Activated T-cell treated with anti-CD3 and anti-CD28 coated beads for 48 hours (primary cell): ENCODE measurements around the gene ZNF683.
"Not testable (repeated sequence)": the region's sequence is repeated elsewhere in the genome, so short reads cannot be mapped to it uniquely, and the experiment has no call there.

Source experiments
- DNase-seq: peaks from one replicate; pipeline ENCODE4 v3.0.0-alpha.2; 2020; ENCODE audit warnings: low read depth

The ZNF683 gene

DNA sequence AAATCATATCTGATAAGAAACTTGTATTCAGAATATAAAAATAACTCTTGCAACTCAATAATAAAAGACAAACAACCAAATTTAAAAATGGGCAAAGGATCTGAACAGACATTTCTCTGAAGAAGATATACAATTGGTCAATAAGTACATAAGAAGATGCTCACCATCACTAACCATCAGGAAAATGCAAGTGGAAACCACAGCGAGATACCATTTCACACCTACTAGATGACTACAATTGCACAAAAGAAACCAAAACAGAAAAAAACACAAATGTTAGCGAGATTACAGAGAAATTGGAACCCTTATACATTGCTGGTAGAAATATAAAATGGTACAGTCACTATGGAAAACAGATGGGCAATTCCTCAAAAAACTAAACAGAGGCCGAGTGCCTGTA is 11.5 kb upstream of the ZNF683 start:
- DNase-seq, result no peak

DNA sequence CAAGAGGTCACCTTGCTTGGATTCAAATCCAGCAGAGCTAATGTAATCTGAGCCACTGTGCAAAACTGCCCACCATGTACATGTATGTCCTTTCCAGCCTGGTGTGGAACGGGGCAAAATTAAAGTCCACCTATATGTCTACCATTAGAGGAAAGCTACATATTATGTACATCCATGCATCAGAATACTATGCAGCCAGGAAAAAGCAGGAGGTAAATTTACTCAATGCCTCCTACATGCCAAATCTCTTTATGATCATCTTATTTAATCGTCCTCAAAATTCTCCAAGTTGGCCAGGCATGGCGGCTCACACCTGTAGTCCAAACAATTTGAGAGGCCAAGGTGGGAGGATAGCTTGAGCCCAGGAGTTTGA is 6.3 kb upstream of the ZNF683 start:
- no peak for DNase-seq

DNA sequence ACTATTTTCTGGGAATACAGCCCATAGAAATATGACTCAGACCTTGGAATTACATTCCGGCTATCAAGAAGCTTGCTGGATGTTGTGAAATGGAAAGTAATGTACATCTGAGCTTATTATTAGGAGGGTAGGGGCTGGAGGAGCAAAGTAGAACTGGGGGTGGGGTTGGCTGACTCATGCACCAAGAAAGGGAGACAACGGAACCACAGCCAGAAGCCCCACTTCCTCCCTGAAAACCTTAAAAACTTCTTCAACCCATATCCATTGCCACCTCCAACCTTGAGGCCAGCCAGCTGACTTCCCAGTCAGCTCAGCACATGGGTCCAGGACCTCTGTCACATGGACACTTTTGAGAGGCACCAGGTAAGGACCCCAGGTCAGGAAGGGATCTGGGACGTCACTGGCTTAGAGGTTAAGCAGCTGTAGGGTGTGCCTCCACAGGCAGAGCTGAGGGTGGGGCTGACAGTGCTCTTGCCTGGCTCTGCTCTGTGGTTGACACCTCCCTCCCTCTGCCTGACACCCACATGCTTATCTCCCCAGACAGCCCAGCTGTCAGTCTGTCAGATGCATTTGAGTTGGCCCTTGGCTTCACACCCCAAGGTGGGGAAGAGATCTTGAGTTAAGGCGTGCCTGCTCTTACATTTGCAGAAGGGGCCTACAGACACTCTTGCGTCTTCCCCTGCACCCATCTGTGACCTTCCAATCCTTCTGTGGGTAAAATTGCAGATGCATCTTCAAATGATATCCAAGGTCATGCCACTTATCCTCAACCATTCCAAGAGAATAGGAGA is 5.7 kb upstream of the ZNF683 start:
- peak; percentile 63 for DNase-seq

DNA sequence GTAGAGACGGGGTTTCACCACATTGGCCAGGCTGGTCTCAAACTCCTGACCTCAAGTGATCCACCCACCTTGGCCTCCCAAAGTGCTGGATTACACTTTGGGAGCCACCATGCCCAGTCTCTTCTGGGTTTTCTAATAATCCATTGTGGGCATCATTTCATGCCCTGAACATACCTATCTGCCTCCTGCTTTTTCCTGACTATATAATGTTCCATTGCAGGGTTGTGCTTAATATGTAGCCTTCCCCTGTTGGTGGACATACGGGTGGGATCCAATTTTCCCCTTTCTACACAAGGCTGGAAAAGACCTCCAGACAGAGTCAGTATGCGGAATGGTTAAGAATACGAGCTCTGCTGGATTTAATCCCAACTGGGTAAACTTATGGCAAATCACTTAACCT is 3.5 kb upstream of the ZNF683 start:
- no peak for DNase-seq

DNA sequence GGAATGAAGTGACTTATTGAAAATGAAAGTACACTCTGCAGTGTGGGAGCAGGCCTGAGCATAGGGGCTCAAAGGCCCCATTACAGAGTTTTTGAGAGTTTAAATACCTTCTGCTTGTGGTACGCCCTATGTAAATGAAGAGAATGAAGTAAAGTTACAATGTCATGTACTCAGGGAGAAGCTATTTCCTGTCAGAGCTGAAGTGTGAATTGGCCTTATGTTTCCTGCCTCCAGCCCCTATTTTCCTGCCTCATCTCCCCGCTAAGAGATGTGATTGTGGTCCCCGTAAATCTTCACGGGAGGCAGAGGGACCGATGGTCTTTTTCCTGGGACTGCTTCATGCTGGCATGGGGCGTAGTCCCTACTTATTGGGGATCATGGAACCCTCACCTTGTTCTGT is 2.5 kb upstream of the ZNF683 start:
- DNase-seq, result no peak

DNA sequence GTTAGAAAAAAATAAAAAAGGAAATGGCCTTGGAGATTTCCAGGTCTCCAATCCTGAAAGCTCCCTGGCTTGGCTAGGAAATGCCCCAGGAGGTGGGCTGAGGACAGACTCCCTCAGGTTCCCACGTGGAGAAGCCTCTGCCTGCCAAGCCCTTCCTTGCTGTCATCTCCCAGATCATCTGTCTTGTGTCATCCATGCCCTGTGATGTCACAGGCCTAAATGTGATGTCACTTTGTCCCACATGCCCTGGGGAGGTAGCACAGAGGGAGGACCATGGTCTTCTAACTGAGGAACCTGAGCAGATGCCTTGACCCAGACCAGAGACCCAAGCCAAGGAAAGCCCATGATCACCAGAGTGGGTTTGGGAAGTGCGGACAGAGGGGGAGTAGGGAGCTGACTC is 1.8 kb upstream of the ZNF683 start:
- not testable (repeated sequence) for DNase-seq

DNA sequence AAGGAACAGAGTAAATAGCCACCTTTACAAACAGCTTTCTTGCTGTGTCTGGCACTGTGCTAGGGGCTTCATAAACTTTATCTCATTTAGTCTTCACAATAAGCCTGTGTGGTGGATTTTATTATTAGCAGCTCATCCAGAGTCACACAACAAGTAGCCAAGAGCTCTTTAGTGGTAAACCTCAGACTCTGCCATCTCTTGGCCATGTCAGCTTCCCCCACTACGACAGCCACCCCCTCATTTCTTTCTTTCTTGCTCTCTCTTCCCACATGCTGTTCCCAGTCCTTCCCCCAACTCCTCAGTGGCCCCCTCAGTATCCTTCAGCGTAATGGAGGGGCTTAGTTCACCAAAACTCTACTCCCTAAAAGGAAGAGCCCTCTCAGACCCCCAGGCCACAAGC is 1.2 kb upstream of the ZNF683 start:
- DNase-seq, result no peak

DNA sequence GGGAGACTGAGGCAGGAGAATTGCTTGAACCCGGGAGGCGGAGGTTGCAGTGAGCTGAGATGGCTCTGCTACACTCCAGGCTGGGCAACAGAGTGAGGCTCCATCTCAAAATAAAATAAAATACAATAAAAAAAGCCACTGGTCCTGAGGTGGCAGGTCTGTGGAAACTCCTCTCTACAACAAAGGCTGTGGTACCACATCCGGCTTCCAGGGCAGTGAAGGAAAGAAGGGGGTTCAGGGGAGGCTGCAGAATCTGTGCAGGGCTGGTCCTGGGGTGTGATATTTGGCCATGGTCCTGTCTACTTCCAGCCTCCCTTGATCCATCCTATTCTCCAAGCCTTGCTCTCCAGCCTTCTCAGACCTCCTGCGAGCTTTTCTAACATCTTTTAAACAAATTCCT is 731 bp upstream of the ZNF683 start:
- no peak for DNase-seq

DNA sequence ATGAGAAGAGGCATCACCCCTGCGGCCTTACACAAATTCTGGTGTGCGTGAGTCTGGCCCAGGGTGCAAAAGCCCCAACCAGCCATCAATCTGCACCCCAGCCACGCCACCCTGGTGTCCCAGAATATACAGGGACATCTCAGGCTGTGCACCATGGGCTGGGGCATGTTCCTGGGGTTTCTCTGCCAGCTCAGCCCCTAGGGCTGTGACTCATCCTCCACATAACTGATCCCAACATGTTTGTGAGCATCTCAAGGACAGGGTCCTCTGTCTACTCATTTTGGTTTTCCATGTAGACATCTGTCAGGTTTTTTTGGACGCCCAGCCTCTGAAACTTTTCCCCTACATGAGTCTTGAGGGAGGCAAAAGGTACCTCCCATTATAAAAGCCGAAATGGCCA is 511 bp downstream of the ZNF683 start:
- DNase-seq, result no peak

DNA sequence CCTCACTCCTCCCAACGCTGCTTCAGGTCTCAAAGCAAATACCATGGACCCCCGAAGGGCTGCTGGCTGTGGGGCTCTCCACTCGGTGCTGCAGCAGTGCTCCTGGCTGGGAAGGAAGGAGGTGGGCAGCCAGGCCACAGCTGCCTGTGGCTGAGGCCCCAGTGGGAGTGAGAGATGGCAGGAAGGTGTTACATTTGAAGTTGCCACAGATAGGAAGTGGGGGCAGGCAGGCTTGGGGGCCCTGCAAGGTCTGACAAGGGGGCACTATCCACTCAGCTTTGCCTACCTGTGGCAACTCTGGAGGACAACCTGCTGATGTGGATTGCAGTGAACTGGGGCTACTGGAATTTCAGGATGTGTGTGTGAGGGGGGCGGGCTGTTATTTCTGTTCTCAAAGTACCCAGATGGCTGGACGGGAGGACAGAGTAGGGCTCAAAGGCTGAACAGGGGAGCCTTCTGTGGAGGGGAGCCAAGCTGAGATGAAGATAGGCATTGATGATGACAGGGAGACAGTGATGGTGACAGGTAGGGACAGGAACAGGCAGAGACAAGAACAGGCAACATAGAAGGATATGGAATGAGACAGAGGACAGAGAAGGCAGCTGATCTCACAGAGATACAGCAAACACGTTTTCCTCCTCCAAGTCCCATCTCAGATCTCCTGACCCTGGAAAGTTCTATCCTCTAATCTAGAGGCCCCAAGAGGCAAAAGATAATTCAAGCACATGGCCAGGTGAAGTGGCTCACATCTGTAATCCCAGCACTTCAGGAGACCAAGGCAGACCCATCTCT is 1.8 kb downstream of the ZNF683 start:
- no peak for DNase-seq

DNA sequence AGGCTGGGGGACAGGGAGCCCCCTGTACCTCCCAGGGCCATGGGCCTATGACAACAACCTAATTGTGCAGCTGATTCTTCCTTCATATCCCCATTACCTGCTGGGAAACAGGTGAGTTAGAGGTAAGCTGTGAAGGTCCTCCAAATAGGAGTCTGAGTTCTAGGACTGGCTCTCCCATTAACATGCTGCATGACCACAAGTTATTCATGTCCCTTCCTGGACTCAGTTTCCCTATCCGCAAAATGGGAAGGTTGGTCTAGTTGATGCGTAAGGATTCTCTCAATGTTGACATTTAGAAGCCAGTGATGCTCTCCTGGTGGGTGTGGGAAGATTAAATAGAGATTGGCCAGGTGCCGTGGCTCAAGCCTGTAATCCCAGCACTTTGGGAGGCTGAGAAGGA is 4.1 kb downstream of the ZNF683 start:
- no peak for DNase-seq

DNA sequence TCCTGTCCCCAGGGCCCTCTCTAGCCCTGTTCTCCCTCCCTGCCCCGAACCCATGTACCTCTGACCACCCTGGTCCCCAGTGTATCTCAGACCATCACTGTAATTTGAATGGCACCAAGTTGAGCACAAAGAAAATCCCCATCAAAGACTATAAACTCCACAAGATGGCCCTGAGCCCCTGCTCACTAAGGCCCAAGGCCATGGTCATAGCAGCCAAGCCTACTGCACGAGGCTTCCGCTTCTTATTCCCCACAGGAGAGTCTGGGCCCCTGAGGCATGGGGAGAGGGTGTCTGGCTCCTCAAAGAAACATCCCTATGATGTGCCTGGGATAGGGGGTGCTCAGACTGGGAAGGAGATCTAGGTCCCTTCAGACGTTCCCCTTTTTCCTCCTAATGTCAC is 4.5 kb downstream of the ZNF683 start:
- no peak for DNase-seq

DNA sequence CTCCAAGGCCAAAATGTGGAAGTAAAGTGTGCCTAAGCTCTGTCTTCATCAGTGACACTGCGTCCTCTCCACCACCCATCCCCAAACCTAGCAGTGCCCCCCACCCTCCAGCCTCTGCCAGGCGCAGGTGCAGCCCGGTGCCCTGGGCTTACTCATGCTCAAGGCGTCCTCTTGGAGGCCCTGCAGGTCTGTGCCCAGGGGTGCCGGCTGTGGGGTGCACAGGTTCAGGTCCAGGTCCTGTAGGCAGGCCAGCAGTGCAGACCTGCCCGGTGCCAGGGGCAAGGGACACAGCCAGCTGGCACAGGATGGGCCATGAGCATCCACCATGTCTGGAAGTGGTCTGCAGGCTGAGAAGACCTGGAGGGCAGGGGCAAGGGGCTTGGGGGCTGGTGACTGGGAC is 5.1 kb downstream of the ZNF683 start:
- DNase-seq, result no peak

DNA sequence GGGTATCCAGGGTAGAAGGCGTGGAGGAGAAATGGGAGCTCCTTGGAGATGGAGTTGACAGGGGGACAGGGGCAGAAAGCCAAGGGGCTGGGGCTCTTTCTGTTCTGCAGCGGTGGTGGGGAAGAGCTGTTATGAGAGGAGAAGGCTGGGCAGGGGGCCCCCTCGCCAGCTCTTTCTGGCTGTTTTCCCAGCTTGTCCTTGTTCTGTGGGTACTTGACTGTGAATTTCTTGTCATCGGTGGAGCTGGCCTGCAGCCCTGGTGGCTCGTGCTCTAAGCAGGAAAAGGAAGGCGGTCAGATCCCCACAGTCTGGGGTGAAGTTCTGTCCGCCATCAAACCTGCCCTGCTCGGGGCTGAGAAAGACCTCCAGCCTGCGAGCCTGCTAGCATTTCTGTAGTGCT is 7.6 kb downstream of the ZNF683 start:
- no peak for DNase-seq

DNA sequence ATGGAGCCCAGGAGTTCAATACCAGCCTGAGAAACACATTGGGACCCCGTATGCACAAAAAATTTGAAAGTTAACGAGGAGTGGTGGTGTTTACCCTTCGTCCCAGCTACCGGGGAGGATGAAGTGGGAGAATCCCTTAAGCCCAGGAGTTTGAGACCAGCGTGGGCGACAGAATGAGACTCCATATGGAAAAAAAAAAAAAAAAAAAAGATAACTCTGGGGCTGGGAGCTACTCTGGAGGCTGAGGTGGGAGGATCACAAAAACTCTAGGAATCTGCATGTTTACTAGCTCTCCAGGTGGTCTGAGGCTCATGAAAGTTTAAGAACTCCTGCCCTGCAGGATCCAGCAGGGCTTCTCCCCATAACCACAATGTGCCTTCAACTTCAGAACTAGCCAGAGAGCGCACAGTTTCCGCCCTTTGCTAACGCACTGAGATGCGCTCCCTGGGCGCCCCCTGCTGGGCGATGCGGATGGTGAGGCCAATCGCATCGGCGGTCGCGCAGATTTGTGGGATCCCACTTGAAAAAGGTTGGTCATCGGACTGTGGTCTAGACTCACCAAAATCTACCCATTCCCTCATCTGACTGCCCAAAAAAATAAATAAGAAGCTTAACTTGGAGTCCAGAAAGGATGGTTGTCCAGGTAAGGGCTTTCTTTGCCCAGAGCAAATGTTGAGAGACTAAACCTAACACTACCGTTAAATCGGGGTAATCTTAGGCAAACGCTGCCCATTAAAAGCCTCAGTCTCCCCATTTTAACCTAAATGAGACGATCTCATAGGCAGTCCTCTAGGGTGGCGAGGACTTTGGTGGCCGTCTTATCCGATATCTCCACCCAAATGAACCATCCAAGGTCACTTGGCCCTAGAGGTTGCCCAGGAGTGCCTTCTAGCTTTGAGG is 8.8 kb downstream of the ZNF683 start:
- peak; percentile 87 for DNase-seq

DNA sequence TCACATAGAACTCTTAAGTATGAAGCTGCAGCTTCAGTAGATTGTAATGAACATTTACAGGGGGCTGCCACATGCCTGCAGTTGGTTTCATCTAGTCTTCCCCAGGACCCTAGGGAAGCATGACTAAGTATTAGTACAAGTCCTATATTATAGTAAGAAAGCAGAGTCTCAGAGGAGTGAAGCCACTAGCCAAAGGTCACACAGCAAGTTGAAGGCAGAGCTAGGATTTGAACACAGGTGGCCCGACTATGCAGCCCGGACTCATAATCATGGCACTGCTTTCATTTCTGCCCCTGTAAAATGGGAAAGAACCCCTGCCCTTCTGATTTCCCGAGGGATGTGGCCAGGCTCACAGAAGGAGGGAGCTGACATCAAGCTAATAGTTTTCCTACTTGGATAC is 10.2 kb downstream of the ZNF683 start:
- DNase-seq, result no peak

DNA sequence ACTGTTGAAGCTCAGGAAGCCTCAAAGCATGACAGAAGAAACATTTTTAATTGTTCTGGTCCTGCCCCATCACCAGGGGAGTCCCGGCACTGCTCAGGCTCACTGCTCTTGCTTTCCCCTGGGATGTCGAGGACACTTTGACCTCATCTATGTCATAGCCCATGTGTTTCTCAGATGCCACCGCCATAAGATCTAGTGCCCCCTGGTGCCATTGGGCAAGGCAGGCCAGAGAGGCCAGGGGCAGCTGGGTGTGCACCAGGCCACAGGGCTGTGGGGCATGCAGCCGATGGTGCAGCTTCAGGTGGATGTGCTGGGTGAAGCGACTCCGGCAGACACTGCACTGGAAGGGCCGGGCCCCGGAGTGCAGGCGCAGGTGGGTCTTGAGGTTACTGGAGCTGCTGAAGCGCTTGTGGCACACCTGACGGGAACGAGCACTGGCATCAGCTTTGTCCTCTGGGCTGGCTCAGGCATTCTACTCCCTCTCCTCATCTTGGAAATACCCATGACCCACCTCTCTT is 10.9 kb downstream of the ZNF683 start:
- DNase-seq, result no peak

DNA sequence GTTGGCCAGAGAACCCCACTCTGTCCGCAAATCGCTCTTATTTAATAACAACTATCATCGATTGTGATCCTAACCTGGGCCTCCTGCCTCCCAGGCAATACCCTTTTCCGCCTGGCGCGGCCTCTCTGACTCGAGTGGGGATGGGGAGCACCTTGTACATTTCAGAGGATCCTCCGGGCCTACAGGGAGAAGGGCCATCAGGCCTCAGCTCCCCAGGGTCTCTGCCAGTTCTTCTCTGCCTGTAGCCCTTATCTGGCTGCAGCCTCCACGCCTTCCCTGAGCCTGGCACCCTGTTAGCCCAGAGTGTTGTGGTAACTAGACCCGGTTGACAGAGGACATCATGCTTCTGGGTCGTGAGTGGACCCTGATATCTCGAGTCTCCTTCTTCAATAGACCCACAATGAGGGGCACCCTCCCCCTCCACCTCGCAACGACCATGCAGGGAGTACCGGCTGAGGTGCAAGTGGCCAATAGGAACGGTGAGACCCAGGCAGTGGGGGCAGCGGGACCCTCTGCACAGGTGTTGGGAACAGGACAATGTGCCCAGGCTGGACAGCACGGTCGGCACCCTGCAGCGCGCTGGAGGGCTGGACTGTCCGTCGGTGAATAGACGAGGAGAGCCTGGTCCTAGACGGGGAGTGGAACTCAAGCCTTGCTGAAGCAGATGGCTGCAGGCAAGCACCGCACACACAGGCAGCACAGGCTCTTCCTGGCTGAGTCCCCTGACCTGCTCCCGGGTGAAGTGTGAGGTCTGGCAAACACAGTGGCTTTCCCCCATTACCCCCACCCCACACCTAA is 11.5 kb downstream of the ZNF683 start:
- no peak for DNase-seq

DNA sequence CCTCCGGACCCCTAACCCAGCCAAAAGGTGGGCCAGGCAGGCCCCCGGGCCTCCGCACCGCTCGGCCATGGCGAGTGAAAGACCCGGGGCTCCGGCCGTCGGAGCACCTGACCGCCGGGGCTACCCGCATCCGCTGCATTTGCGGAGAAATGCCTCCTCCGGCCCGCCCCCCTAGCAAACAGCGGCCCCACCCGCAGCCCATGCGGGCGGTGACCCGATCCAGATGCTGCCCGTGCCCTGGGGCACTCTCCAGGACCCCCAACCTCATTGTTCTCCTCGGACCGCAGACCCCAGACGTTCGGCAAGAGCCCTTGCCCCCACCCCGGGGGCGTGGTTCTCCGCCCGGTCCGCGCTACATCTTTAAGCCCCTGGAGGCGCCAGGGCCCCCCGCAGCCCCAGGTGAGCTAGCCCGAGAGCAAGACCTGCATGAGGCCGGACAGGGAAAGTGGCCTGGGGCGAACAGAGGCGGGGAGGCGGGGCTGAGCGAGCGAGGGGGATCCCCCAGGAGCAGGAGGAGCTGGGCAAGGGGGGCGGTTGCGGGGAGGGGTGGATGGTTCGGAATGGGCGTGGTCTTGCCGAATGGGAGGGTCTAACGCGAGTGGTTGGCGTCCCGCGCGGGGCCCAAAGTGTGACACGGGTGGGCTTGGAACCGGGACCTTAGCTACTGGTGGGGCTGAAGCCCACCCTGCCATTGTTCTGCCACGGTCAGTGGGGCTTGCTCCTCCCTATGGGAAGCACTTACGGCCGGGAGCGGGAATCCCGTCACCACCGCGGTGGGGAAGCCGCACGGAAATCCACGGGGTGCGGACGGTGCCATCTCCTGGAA is 12.4 kb downstream of the ZNF683 start:
- peak; percentile 40 for DNase-seq
